IMR-90 (cell line): ENCODE measurements around the gene PPARG. TPM values are rescaled to one million over a fixed set of nuclear protein-coding genes. Genes with fewer than 3 reads are reported as not detected.

Experiments used
- ATAC-seq: fragments of 200-7000 bp; cut with Tn5 transposase; 2 replicates; pipeline ENCODE4 v1.9.1; 2020; ENCODE audit warnings: low read depth, mild to moderate bottlenecking, moderate library complexity
- BruUV-seq: library from RNA; stranded (reverse); fragments of 400-500 nt; replicated peaks from 2 replicates; lab custom pipeline; 2021; lab: Mats Ljungman, UMichigan
- CTCF ChIA-PET: fragments of 300-600 bp; formaldehyde crosslinking; extraction: SDS; loops from one replicate; lab custom pipeline; 2021; ENCODE audit warnings: antibody characterized with exemption; lab: Yijun Ruan, JAX
- POLR2A ChIA-PET: fragments of 300-600 bp; sonication (Branson Sonifier 250); formaldehyde crosslinking; loops from one replicate; lab custom pipeline; 2022; ENCODE audit warnings: antibody characterized with exemption; ENCODE audit not compliant: unreplicated experiment; lab: Charles Lee
- DNase-seq: peaks from one replicate; pipeline ENCODE4 v3.0.0; 2013
- H2AFZ ChIP-seq: replicated peaks from 2 replicates; pipeline ENCODE3; 2013; ENCODE audit warnings: low read length, mild to moderate bottlenecking; ENCODE audit not compliant: poor library complexity
- H2AK5ac ChIP-seq: 2 replicates; pipeline ENCODE4 v1.6.1; 2013; ENCODE audit warnings: low read depth, low read length, inconsistent platforms
- H2AK9ac ChIP-seq: replicated peaks from 2 replicates; pipeline ENCODE3; 2013; ENCODE audit warnings: mild to moderate bottlenecking, low read depth, low read length, moderate library complexity; ENCODE audit not compliant: poor library complexity
- H2BK120ac ChIP-seq: 2 replicates; pipeline ENCODE4 v1.6.1; 2013; ENCODE audit warnings: low read depth, low read length, inconsistent platforms
- H2BK15ac ChIP-seq: 3 replicates; pipeline ENCODE4 v1.6.1; 2013; ENCODE audit warnings: low read depth, low read length, inconsistent platforms
- H2BK20ac ChIP-seq: 2 replicates; pipeline ENCODE4 v1.6.1; 2013; ENCODE audit warnings: low read depth, mild to moderate bottlenecking, inconsistent platforms, low read length, moderate library complexity
- H2BK5ac ChIP-seq: 2 replicates; pipeline ENCODE4 v1.6.1; 2013; ENCODE audit warnings: mild to moderate bottlenecking, low read depth, low read length, inconsistent platforms; ENCODE audit not compliant: poor library complexity, severe bottlenecking
- H3K14ac ChIP-seq: replicated peaks from 2 replicates; pipeline ENCODE4 v1.6.1; 2013; ENCODE audit warnings: low read depth, low read length, inconsistent platforms
- H3K18ac ChIP-seq: 2 replicates; pipeline ENCODE4 v1.6.1; 2013; ENCODE audit warnings: low read depth, low read length, control low read depth
- H3K23ac ChIP-seq: 2 replicates; pipeline ENCODE4 v1.6.1; 2013; ENCODE audit warnings: low read depth, low read length, inconsistent platforms
- H3K27ac ChIP-seq: 2 replicates; pipeline ENCODE4 v1.5.1; 2013; ENCODE audit warnings: mild to moderate bottlenecking, control low read depth, low read length; ENCODE audit not compliant: insufficient read depth
- H3K27me3 ChIP-seq: 2 replicates; pipeline ENCODE4 v1.6.1; 2013; ENCODE audit warnings: low read length; ENCODE audit not compliant: control insufficient read depth, insufficient read depth
- H3K36me3 ChIP-seq: 2 replicates; pipeline ENCODE4 v1.6.1; 2013; ENCODE audit warnings: low read length, mixed read lengths; ENCODE audit not compliant: control insufficient read depth, insufficient read depth
- H3K4ac ChIP-seq: 2 replicates; pipeline ENCODE4 v1.6.1; 2013; ENCODE audit warnings: low read depth, low read length, inconsistent platforms
- H3K4me1 ChIP-seq: 2 replicates; pipeline ENCODE4 v1.6.1; 2013; ENCODE audit warnings: low read length, mixed read lengths; ENCODE audit not compliant: control insufficient read depth, insufficient read depth
- H3K4me2 ChIP-seq: 2 replicates; pipeline ENCODE4 v1.6.1; 2013; ENCODE audit warnings: low read depth, mild to moderate bottlenecking, control low read depth, low read length, moderate library complexity
- H3K4me3 ChIP-seq: 2 replicates; pipeline ENCODE4 v1.5.1; 2013; ENCODE audit warnings: low read depth, mild to moderate bottlenecking, control low read depth, low read length, moderate library complexity; ENCODE audit not compliant: insufficient read depth
- H3K56ac ChIP-seq: 2 replicates; pipeline ENCODE4 v1.6.1; 2013; ENCODE audit warnings: low read length, inconsistent platforms; ENCODE audit not compliant: insufficient read depth; ENCODE audit errors: extremely low read depth
- H3K79me1 ChIP-seq, 2 experiments: 2 replicates each; pipeline ENCODE4 v1.6.1; 2013; ENCODE audit warnings: low read length in 2 of 2, inconsistent platforms in 1 of 2, low read depth in 1 of 2
- H3K9ac ChIP-seq: 2 replicates; pipeline ENCODE4 v1.6.1; 2013; ENCODE audit warnings: low read depth, low read length, control low read depth
- H3K9me1 ChIP-seq: 2 replicates; pipeline ENCODE4 v1.6.1; 2013; ENCODE audit warnings: low read length, inconsistent platforms; ENCODE audit not compliant: insufficient read depth
- H3K9me3 ChIP-seq: 2 replicates; pipeline ENCODE4 v1.6.1; 2013; ENCODE audit warnings: low read length; ENCODE audit not compliant: control insufficient read depth, insufficient read depth
- H4K20me1 ChIP-seq: 2 replicates; pipeline ENCODE4 v1.6.1; 2013; ENCODE audit warnings: low read length, inconsistent platforms; ENCODE audit not compliant: insufficient read depth
- H4K5ac ChIP-seq: 2 replicates; pipeline ENCODE4 v1.6.1; 2013; ENCODE audit warnings: mild to moderate bottlenecking, low read depth, low read length, control low read depth
- H4K8ac ChIP-seq, 2 experiments: 2 replicates each; pipeline ENCODE4 v1.6.1; 2013; ENCODE audit warnings: low read depth in 2 of 2, low read length in 2 of 2, control low read depth in 1 of 2, inconsistent platforms in 1 of 2
- H4K91ac ChIP-seq: 2 replicates; pipeline ENCODE4 v1.6.1; 2013; ENCODE audit warnings: low read depth, low read length, inconsistent platforms; ENCODE audit not compliant: insufficient read depth
- BHLHE40 ChIP-seq: fragments of 150-350 bp; IDR thresholded peaks from 2 replicates; pipeline ENCODE4 v1.6.1; 2016; ENCODE audit warnings: mild to moderate bottlenecking, low read depth, low read length
- CEBPB ChIP-seq: IDR thresholded peaks from 2 replicates; pipeline ENCODE4 v1.6.1; 2012; ENCODE audit warnings: low read depth, low read length, improper control_type of control experiment
- FOS ChIP-seq: fragments of 150-350 bp; IDR thresholded peaks from 2 replicates; pipeline ENCODE4 v1.6.1; 2016; ENCODE audit warnings: low read depth, low read length
- MAFK ChIP-seq: IDR thresholded peaks from 2 replicates; pipeline ENCODE4 v1.6.1; 2012; ENCODE audit warnings: low read depth, low read length, improper control_type of control experiment
- MAZ ChIP-seq: IDR thresholded peaks from 2 replicates; pipeline ENCODE4 v1.6.1; 2012; ENCODE audit warnings: low read depth, mild to moderate bottlenecking, low read length, improper control_type of control experiment, moderate library complexity, borderline replicate concordance
- NFE2L2 ChIP-seq: fragments of 150-350 bp; IDR thresholded peaks from 2 replicates; pipeline ENCODE4 v1.6.1; 2016; ENCODE audit warnings: low read depth, mild to moderate bottlenecking, low read length
- POLR2A ChIP-seq: IDR thresholded peaks from 2 replicates; pipeline ENCODE4 v1.6.1; 2012; ENCODE audit warnings: mild to moderate bottlenecking, low read depth, low read length
- RAD21 ChIP-seq: IDR thresholded peaks from 2 replicates; pipeline ENCODE4 v1.6.1; 2012; ENCODE audit warnings: low read length, improper control_type of control experiment
- RCOR1 ChIP-seq: IDR thresholded peaks from 2 replicates; pipeline ENCODE4 v1.6.1; 2012; ENCODE audit warnings: mild to moderate bottlenecking, low read length, improper control_type of control experiment; ENCODE audit not compliant: insufficient replicate concordance
- SMC3 ChIP-seq: fragments of 150-350 bp; IDR thresholded peaks from 2 replicates; pipeline ENCODE4 v1.6.1; 2016; ENCODE audit warnings: low read depth, mild to moderate bottlenecking, antibody characterized with exemption, low read length, moderate library complexity
- WGBS, 2 experiments: methylation state at CpG; one replicate each; pipeline versions ENCODE4 v1.1.5 to v1.1.7; 2013; ENCODE audit warnings: missing lambda C conversion rate in 2 of 2; ENCODE audit not compliant: insufficient read length in 1 of 2; ENCODE audit errors: extremely low coverage in 2 of 2; 5-methylcytosine and 5-hydroxymethylcytosine counted together
- dilution Hi-C: fragments of 300-500 bp; cut with HindIII; formaldehyde crosslinking; loops from one replicate; pipeline ENCODE4 v1.14.3; 2018; ENCODE audit warnings: low sequenced_read_pairs; ENCODE audit not compliant: unreplicated experiment
- in situ Hi-C: fragments of 300-500 bp; cut with MboI; formaldehyde crosslinking; loops from 3 replicates; pipeline ENCODE4 v1.14.3; 2019; ENCODE audit warnings: low sequenced_read_pairs, inconsistent platforms, mixed read lengths
- intact Hi-C: fragments of 100-400 bp; cut with micrococcal nuclease; formaldehyde crosslinking; loops from 2 replicates; pipeline ENCODE4 v1.10.0; 2022
- polyA plus RNA-seq, 3 experiments: library from polyadenylated mRNA; depleted of rRNA; stranded (reverse); fragments of >200 nt; gene quantifications; 2 replicates each; pipeline ENCODE4 v1.2.3, GENCODE V29; 2012; ENCODE audit warnings: low replicate concordance in 1 of 3
- total RNA-seq: library from RNA; depleted of rRNA; stranded (reverse); fragments of >200 nt; gene quantifications from 2 replicates; pipeline ENCODE4 v1.2.3, GENCODE V29; 2012
- TF ChIP-seq, protein P1 (sequence below): conservative IDR thresholded peaks from 2 replicates; pipeline ENCODE4 v1.5.1; 2012; ENCODE audit warnings: mild to moderate bottlenecking, low read depth, low read length, improper control_type of control experiment
- TF ChIP-seq, protein P2 (sequence below): fragments of 150-350 bp; IDR thresholded peaks from 2 replicates; pipeline ENCODE4 v1.6.1; 2017; ENCODE audit warnings: mild to moderate bottlenecking, antibody characterized with exemption, low read length, low read depth

PPARG gene
- total and polyA plus RNA-seq, 2 of the 4 experiments (the other 2 are of a cell fraction): 11.2 to 23.8 TPM

DNA sequence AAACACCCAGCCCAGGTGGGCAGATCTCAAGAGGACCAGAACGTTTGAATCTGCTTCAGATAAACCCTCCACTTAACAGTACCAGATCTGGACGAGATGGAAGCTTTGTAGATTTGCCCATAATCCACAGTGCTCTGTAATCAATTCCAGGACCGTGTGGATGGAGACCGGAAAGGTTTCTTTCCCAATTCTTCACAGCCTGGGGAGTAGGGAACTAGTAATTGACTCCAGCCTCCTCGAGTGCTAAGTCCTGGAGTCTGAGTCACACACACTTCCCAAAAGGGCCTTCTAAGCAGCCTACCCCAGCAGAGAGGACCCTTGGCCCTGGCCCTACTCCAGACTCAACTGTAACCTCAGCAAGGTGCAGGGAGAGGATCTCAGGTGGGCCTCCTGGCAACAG, 139.3 kb downstream of the PPARG start:
- peaks cover 12% of the 10 kb centered on the region for H3K4me1 ChIP-seq
- H2BK15ac ChIP-seq: no peak overlapping the region
- no TSS peak for BruUV-seq
- H3K27ac ChIP-seq: no peak overlapping the region
- H2BK20ac ChIP-seq: no peak overlapping the region
- no peak overlapping the region for H4K8ac ChIP-seq
- H3K4me3 ChIP-seq: no peak overlapping the region
- POLR2A ChIA-PET: no interaction called here
- in situ Hi-C loops (no loop called here), dilution Hi-C loops (no loop called here), intact Hi-C loops (no loop called here)
- no peak overlapping the region for H4K91ac ChIP-seq
- no peak overlapping the region for H3K23ac ChIP-seq
- peaks cover 6% of the 10 kb centered on the region; the same call in 1 of the 2 replicates for H3K36me3 ChIP-seq
- CTCF ChIA-PET: no interaction called here
- H3K4ac ChIP-seq: no peak overlapping the region
- no peak for ATAC-seq
- no peaks in the 10 kb centered on the region for H4K20me1 ChIP-seq
- H3K27me3 ChIP-seq: no peaks in the 10 kb centered on the region
- 40% methylated on average over 1 of the region's 5 CpGs; no CpG with 5 or more reads in 1 of the 2 experiments for WGBS, 2 experiments
- H3K9ac ChIP-seq: no peak overlapping the region
- no peak overlapping the region for H3K18ac ChIP-seq
- no peak overlapping the region for H3K56ac ChIP-seq
- H3K4me2 ChIP-seq: no peak overlapping the region
- TF ChIP-seq SMC3 (no peak), RCOR1 (no peak), BHLHE40 (no peak), RAD21 (no peak), MAZ (no peak), CEBPB (no peak), FOS (no peak), NFE2L2 (no peak), POLR2A (no peak), MAFK (no peak)
- TF ChIP-seq, protein P1, sequence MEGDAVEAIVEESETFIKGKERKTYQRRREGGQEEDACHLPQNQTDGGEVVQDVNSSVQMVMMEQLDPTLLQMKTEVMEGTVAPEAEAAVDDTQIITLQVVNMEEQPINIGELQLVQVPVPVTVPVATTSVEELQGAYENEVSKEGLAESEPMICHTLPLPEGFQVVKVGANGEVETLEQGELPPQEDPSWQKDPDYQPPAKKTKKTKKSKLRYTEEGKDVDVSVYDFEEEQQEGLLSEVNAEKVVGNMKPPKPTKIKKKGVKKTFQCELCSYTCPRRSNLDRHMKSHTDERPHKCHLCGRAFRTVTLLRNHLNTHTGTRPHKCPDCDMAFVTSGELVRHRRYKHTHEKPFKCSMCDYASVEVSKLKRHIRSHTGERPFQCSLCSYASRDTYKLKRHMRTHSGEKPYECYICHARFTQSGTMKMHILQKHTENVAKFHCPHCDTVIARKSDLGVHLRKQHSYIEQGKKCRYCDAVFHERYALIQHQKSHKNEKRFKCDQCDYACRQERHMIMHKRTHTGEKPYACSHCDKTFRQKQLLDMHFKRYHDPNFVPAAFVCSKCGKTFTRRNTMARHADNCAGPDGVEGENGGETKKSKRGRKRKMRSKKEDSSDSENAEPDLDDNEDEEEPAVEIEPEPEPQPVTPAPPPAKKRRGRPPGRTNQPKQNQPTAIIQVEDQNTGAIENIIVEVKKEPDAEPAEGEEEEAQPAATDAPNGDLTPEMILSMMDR: no peak
- TF ChIP-seq, protein P2, sequence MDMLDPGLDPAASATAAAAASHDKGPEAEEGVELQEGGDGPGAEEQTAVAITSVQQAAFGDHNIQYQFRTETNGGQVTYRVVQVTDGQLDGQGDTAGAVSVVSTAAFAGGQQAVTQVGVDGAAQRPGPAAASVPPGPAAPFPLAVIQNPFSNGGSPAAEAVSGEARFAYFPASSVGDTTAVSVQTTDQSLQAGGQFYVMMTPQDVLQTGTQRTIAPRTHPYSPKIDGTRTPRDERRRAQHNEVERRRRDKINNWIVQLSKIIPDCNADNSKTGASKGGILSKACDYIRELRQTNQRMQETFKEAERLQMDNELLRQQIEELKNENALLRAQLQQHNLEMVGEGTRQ: no peak
- H3K14ac ChIP-seq: no peak overlapping the region
- H2AFZ ChIP-seq: no peak overlapping the region
- H2AK5ac ChIP-seq: no peak overlapping the region
- H3K9me3 ChIP-seq: no peaks in the 10 kb centered on the region
- DNase-seq: no peak
- no peaks in the 10 kb centered on the region for H3K79me1 ChIP-seq
- no peak overlapping the region for H2BK120ac ChIP-seq
- H4K5ac ChIP-seq: no peak overlapping the region
- no peak overlapping the region for H2AK9ac ChIP-seq
- no peak overlapping the region for H2BK5ac ChIP-seq
- no peaks in the 10 kb centered on the region for H3K9me1 ChIP-seq
